Stimulated activated CD8-positive, alpha-beta memory T cell treated with anti-CD3 and anti-CD28 coated beads, Interleukin-15, amount 100 ng/mL, for 48 hours (primary cell): ENCODE results near the gene ZMYM2.

ENCODE experiments used
- DNase-seq, 2 donors: peaks; one replicate each; pipeline ENCODE4 v3.0.0-alpha.2; 2020; ENCODE audit warnings: low read depth in 2 of 2

The ZMYM2 gene

GRCh38 chr13:20134732-20135131 lies 176.2 kb downstream of the ZMYM2 start:
- no peak for DNase-seq

DNA sequence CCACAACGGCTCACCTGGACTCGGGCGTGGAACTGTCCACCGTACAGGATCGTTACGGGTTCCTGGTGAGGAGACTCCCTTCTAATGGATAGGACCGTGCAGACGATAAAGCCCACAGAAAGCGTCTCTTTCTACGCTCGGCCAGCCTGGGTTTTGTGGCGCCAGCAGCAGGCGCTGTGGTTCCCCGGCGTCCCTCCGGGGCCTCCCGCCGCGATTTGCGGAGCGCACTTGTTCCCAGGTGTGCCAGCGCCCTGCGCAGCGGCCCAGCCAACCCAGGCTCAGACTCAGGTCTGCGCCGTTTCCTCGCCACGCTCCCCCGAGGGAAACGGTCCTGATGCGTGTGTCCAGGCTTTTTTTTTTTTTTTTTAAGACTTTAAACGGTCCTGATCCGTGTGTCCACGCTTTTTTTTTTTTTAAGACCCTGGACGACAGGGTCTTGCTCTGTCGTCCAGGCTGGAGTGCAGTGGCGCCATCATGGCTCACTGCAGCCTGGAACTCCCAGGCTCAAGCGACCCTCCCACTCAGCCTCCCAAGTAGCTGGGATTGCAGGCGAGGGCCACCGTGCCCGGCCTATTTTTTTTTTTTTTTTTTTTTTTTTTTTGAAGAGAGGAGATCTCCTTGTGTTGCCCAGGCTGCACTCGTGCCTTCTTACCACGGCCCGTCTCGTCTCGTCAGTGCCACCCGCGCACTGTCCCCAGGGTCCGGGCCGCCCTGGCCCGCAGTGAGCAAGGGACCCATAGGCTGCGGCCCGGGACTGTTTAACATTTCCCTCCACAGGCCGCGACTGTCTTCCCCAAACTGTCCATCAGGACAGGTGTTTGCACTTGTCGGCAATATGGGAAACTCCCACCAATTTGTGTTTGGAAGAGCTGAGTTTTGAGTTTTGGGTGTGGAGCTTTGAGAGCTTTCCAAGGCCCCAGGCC lies 178.5 kb downstream of the ZMYM2 start:
- peak in 1 of 2 donors; percentile 24 for DNase-seq

GRCh38 chr13:20137875-20138274 lies 179.3 kb downstream of the ZMYM2 start:
- DNase-seq = no peak

DNA sequence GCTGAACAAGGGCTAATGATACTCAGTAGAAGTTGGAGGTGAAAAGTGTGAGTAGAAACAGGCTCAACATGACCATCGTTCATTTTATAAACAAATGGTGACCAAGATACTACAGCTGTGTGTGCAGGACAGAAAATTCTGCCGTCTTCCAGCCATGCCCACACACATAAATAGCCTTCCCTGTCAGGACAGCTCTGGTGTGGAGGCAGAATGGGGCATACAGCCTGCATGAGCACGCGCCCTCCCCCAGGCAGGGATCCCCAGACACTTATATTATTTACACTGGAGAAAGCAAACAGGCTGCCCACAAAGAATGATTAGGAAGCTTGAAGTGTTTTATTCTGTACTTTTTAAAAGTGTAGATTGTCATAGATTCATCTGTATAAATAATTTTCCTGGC lies 182.0 kb downstream of the ZMYM2 start:
- DNase-seq = no peak
